HG03097 (cell line): ENCODE data around the gene ZNF764.
"Not testable (repeated sequence)": the region's sequence is repeated elsewhere in the genome, so short reads cannot be mapped to it uniquely, and the experiment has no call there.

Experiments
- ATAC-seq: cut with Tn5 transposase; IDR thresholded peaks from one replicate; pipeline ENCODE4 v1.9.1; 2021; ENCODE audit not compliant: unreplicated experiment, low FRiP score

ZNF764 gene

DNA sequence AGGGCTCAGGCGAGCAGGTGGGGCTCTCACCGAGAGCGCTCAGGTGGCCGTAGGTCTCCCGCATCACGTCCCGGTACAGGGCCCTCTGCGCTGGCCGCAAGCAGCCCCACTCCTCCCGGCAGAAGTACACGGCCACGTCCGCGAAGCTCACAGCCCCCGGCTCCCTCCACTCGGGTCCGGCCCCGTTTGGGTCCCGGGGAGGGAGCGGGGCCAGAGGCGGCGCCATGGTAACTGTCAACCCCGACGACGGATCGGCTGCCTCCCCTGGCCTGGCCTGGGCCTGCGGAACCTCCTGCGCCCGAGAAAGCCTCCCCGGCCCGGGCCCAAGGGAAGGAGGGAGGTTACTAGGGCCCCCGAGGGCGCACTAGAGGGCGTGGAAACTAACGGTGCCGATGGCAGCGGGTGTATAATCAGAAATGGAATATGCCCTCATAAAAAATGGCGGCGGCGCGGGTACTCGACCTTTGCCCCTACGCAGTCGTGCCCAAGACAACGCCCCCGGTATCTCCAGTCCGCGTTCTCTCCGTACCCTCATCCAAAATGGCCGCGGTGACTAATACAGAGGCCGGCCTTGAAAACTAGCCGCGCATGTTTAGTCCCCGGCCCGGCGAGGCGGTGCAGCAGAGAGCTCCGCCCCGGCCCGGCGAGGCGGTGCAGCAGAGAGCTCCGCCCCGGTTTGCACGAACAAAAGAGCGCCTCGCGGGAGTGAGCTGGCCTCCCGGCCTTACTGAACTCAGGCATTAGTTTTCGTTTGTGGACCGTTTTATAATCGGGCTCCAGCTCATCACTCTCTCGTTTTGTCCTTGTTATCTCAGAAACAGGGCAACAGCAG, at the start of gene ZNF764:
Gene ZNF764, minus strand, starts transcription at position 418 of the 832 bp plus-strand sequence. Its CDS starts 192 bp downstream, at position 226.
- peak; percentile 85 for ATAC-seq

GRCh38 chr16:30606004-30606403, 47.8 kb upstream of the ZNF764 start:
- no peak for ATAC-seq

GRCh38 chr16:30605158-30605557, 47.0 kb upstream of the ZNF764 start:
- no peak for ATAC-seq

DNA sequence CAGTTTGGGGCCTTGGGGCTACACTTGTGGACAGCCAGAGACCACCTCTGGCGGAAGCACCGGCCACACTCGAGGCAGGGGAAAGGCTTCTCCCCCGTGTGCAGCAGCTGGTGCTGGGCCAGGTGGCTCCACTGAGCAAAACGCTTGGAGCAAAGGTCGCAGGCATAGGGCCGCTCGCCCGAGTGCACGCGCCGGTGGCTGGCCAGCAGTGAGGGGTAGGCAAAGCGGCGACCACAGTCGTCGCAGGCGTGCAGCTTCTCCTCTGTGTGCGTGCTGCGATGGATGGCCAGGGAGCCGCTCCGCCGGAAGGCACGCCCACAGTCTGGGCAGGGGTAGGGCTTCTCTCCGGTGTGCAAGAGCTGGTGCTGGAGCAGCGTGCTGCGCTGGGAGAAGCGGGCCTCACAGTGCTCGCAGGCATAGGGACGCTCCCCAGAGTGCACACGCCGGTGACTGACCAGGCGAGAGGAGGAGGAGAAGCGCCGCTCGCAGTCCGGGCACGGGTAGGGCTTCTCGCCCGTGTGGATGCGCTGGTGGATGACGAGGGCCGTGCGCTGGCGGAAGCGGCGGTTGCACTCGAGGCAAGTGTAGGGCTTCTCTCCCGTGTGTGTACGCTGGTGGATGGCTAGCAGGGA, 46.3 kb upstream of the ZNF764 start:
- ATAC-seq: no peak

- no peak for ATAC-seq
These were observed 45.8 kb upstream of the ZNF764 start for GRCh38 chr16:30603945-30604315.

GRCh38 chr16:30602616-30603277, 44.6 kb upstream of the ZNF764 start:
- no peak for ATAC-seq

DNA sequence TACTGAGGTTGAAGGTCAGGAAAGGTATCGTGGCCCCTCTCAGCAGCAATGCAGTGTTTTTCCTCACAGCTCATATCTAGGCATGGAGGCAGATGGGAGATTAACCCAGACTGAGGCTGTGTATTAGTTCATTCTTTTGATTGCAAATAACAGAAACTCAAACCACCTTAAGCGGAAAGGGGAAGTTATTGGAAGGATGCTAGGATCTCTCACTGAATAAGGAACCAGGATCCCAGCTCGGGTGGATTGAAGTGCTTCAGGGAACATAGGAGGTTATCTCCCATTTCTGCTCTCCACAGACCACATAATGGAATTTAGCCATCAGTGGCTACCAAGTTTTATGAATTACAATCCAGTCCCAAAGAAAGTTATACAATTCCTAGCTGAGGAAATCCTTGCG, 43.8 kb upstream of the ZNF764 start:
- ATAC-seq: no peak

GRCh38 chr16:30600929-30601328, 42.8 kb upstream of the ZNF764 start:
- ATAC-seq: no peak

DNA sequence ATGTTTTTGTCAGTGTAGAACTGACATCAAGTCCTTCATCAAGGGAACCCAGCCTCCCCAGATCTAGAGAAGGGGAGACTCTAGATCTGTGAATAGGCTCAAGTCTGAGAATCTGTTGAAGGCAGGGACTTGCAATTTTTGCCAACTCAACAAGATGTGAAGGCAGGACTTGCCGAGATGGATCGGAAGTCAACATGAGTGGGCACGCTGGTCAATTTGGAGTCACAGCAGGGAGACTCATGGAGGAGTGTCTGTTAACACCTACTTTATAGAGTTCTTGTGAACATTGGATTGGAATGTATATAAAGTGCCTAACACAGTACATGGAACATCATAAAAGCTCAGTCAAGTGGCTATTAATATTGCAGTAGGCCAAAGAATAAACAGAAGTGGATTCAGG, 42.0 kb upstream of the ZNF764 start:
- no peak for ATAC-seq

DNA sequence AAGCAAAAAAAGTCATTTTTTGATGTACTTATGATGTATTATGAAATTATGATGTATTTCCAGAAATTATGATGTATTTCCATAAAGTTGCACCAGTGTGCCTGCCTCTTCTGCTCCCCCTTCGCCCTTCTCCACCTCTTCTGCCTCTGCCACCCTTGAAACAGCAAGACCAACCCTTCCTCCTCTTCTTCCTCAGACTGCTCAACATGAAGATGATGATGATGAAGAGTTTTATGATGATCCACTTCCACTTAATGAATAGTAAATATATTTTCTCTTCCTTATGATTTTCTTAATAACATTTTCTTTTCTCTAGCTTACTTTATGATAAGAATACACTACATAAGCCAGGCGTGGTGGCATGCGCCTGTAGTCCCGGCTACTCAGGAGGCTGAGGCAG, 34.7 kb upstream of the ZNF764 start:
- no peak for ATAC-seq

- not testable (repeated sequence) for ATAC-seq
These were observed 32.7 kb upstream of the ZNF764 start for GRCh38 chr16:30590869-30591268.

DNA sequence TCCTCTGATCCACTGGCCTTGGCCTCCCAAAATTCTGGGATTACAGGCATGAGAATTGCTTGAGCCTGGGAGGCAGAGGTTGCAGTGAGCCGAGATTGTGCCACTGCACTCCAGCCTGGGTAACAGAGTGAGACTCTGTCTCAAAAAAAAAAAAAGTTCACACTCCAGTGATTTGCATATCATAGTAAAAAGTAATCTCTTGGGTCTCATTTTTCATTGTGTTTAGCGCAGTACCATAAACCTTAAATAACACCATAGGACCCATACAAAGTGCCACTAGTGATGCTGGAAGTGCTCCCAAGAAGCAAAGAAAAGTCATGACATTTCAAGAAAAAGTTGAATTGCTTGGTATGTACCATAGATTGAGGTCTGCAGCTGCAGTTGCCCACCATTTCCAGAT, 31.4 kb upstream of the ZNF764 start:
- ATAC-seq: not testable (repeated sequence)

- no peak for ATAC-seq
These were observed 30.5 kb upstream of the ZNF764 start for GRCh38 chr16:30588651-30589050.

DNA sequence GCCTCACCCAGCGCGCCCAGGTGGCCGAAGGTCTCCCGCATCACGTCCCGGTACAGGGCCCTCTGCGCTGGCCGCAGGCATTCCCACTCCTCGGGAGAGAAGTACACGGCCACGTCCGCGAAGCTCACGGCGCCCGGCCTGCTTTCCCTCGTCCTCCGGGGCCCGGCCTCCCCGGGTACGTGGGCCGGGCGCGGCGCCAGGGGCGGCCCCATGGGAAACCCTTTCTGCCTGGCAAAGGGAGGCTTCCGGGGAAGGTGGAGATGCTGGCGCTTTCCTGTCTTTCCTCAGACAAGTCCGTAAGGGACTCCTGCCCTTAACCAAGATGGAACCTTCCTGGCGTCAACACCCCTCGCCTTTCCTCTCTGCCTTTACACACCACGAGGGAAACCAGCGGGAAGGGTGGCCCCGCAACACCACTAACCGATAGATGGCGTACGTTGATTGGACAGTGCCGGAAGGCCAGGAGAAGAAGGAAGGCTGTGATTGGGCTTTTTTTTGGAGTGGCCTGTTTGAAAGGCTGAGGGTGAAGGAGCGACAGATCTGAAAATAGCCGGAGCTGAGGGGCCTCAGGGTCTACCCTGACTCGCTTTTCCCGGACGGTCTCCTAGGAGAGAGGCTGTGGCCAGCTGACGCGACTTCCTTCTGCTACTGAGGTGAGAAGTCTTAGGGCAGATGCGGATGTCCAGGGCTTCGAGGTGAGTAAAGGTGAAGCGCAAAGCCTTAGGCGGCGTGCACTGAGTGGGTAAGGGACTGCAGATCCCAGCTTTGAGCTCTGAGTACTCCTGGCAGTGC, 27.4 kb upstream of the ZNF764 start, which contains the start of gene ZNF785:
Gene ZNF785, minus strand, starts transcription at position 298 of the 792 bp plus-strand sequence. Its CDS starts 86 bp downstream, at position 212.
- peak; percentile 80 for ATAC-seq

GRCh38 chr16:30585022-30585399, 26.8 kb upstream of the ZNF764 start:
- ATAC-seq: peak; percentile 25

DNA sequence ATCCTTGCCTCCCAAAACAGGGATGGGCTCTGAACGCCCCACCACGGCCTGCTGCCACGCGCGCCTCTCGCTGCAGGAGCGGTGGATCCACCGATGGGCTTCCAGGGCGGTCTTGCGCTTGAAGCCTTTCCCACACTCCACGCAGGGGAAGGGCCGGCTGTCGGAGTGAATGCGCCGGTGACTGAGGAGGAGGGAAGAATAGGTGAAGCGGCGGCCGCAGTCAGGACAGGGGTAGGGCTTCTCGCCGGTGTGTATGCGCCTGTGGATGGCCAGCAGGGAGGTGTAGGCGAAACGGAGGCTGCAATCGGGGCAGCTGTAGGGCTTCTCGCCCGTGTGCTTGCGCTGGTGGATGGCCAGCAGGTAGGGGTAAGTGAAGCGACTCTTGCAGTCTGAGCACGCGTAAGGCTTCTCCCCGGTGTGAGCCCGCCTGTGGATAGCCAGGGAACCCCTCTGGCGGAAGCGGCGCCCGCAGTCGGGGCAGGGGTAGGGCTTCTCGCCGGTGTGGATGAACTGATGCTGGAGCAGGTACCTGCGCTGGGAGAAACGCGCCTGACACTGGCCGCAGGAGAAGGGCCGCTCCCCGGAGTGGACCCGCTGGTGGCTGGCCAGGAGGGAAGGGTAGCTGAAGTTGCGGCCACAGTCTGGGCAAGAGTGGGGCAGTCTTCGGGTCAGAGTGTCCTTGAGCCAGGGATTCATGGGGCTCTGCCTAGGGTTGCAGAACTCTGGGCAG, 24.6 kb upstream of the ZNF764 start:
- ATAC-seq: no peak

- ATAC-seq: no peak
These were observed 23.3 kb upstream of the ZNF764 start for GRCh38 chr16:30581457-30581856.

- ATAC-seq: no peak
These were observed 16.5 kb upstream of the ZNF764 start for GRCh38 chr16:30574678-30575077.

GRCh38 chr16:30571445-30572322, 13.5 kb upstream of the ZNF764 start, which contains the start of gene ZNF688:
Gene ZNF688, minus strand, starts transcription at chr16:30571714. Its CDS starts 85 bp downstream, at chr16:30571629.
- peak; percentile 55 for ATAC-seq
